Chondrocyte (in vitro differentiated cells): ENCODE results near the gene DMWD. TPM values are rescaled to one million over a fixed set of nuclear protein-coding genes. Genes with fewer than 3 reads are reported as not detected.

Experiments
- DNase-seq: peaks from one replicate; pipeline ENCODE4 v3.0.0; 2021; ENCODE audit warnings: mixed read lengths, low spot score
- H3K27ac Mint-ChIP-seq: one replicate; pipeline ENCODE4 v1.8.0; 2021; ENCODE audit warnings: mild to moderate bottlenecking, moderate library complexity, mixed read lengths; ENCODE audit not compliant: unreplicated experiment
- H3K27me3 Mint-ChIP-seq: 2 replicates; pipeline ENCODE4 v1.8.0; 2021; ENCODE audit warnings: low read depth, mixed read lengths
- H3K36me3 Mint-ChIP-seq: 2 replicates; pipeline ENCODE4 v1.8.0; 2021; ENCODE audit warnings: low read depth, mixed read lengths
- H3K4me1 Mint-ChIP-seq: 2 replicates; pipeline ENCODE4 v1.8.0; 2021; ENCODE audit warnings: low read depth, mild to moderate bottlenecking, mixed read lengths
- H3K4me3 Mint-ChIP-seq: one replicate; pipeline ENCODE4 v1.8.0; 2021; ENCODE audit warnings: mild to moderate bottlenecking, moderate library complexity, mixed read lengths; ENCODE audit not compliant: unreplicated experiment
- H3K9me3 Mint-ChIP-seq: 2 replicates; pipeline ENCODE4 v1.8.0; 2021; ENCODE audit warnings: low read depth, mixed read lengths
- CTCF ChIP-seq: fragments of 200-600 bp; sonication (generic); IDR thresholded peaks from 2 replicates; pipeline ENCODE4 v1.5.0; 2021; ENCODE audit warnings: antibody characterized with exemption, mild to moderate bottlenecking, moderate library complexity
- total RNA-seq: library from RNA; stranded (reverse); gene quantifications from 3 replicates; pipeline ENCODE4 v1.2.1, GENCODE V29; 2021

DMWD gene
- total RNA-seq, 1 donor from 2014 or later: 77.6 TPM

GRCh38 chr19:45767881-45768654, 24.6 kb downstream of the DMWD start:
- Mint-ChIP-seq H3K36me3 (peaks cover 3% of the 10 kb centered on the region), H3K27ac (peak overlapping the region; percentile 92)
- DNase-seq: no peak

GRCh38 chr19:45767410-45767880, 25.2 kb downstream of the DMWD start:
- Mint-ChIP-seq H3K4me3 (peak overlapping the region; percentile 79), H3K9me3 (no peaks in the 10 kb centered on the region), H3K27ac (peak overlapping the region; percentile 92), H3K36me3 (peaks cover 3% of the 10 kb centered on the region), H3K4me1 (peaks cover 37% of the 10 kb centered on the region), H3K27me3 (no peaks in the 10 kb centered on the region)
- TF ChIP-seq CTCF: no peak
- no peak for DNase-seq

More at GRCh38 chr19:45767881-45768654, 24.6 kb downstream of the DMWD start:
- TF ChIP-seq CTCF: no peak
- Mint-ChIP-seq H3K9me3 (no peaks in the 10 kb centered on the region), H3K27me3 (no peaks in the 10 kb centered on the region), H3K4me3 (peak overlapping the region; percentile 79), H3K4me1 (peaks cover 37% of the 10 kb centered on the region)

GRCh38 chr19:45766869-45767346, 25.7 kb downstream of the DMWD start:
- Mint-ChIP-seq H3K9me3 (no peaks in the 10 kb centered on the region), H3K27ac (peak overlapping the region; percentile 92), H3K27me3 (no peaks in the 10 kb centered on the region), H3K36me3 (peaks cover 3% of the 10 kb centered on the region), H3K4me1 (peaks cover 31% of the 10 kb centered on the region), H3K4me3 (peak overlapping the region; percentile 79)
- no peak for TF ChIP-seq CTCF
- no peak for DNase-seq

GRCh38 chr19:45766296-45766868, 26.3 kb downstream of the DMWD start:
- Mint-ChIP-seq H3K36me3 (peaks cover 3% of the 10 kb centered on the region), H3K4me3 (peak overlapping the region; percentile 79)
- no peak for DNase-seq

More at GRCh38 chr19:45766296-45766868, 26.3 kb downstream of the DMWD start:
- Mint-ChIP-seq H3K4me1 (peaks cover 30% of the 10 kb centered on the region), H3K27ac (no peak overlapping the region), H3K27me3 (no peaks in the 10 kb centered on the region), H3K9me3 (no peaks in the 10 kb centered on the region)
- TF ChIP-seq CTCF: no peak
